Right ventricle myocardium inferior (tissue), 1 donor: ENCODE results near the gene CCDC13. TPM values are rescaled to one million over a fixed set of nuclear protein-coding genes. Genes with fewer than 3 reads are reported as not detected.

Source experiments
- ATAC-seq: fragments of 200-7000 bp; cut with Tn5 transposase; one replicate; pipeline ENCODE4 v1.9.1; 2020; ENCODE audit warnings: mild to moderate bottlenecking, moderate library complexity
- DNase-seq: peaks from one replicate; pipeline ENCODE4 v3.0.0; 2021; ENCODE audit errors: missing footprints
- intact Hi-C: fragments of 100-400 bp; cut with DNase I; formaldehyde crosslinking; loops from one replicate; pipeline ENCODE4 v1.11.0; 2022
- total RNA-seq: library from RNA; stranded (reverse); fragmentation: NEBNext Ultra II Directional; extraction: Animal tissue kit (Norgen Biotek cat#: 25700); gene quantifications from one replicate; pipeline ENCODE4 v1.2.1, GENCODE V29; 2021
- donor health status: DM: no; HTN: yes; CAD: no; lungs with severe emphysema.

Gene CCDC13
- total RNA-seq, 1 donor from 2014 or later, result 0.41 TPM

- ATAC-seq, result peak; percentile 77
- no peak for DNase-seq
- intact Hi-C loops, result no loop called here
Measured at GRCh38 chr3:42762046-42762724, 10.9 kb downstream of the CCDC13 start.

- DNase-seq, result no peak
- intact Hi-C loops, result loop anchor here (10.0 kb wide), 1 partner anchor 533 kb away; no protein-coding TSS in a partner anchor
- no peak for ATAC-seq
Measured at GRCh38 chr3:42758126-42758525, 14.9 kb downstream of the CCDC13 start.

- DNase-seq, result no peak
- ATAC-seq, result no peak
- intact Hi-C loops, result loop anchor here (10.0 kb wide), 1 partner anchor 532 kb away; no protein-coding TSS in a partner anchor
Measured at GRCh38 chr3:42756681-42757213, 16.3 kb downstream of the CCDC13 start.

GRCh38 chr3:42755681-42756578 is 17.1 kb downstream of the CCDC13 start:
- intact Hi-C loops, result loop anchor here (10.0 kb wide), 1 partner anchor 531 kb away; no protein-coding TSS in a partner anchor
- ATAC-seq, result no peak
- DNase-seq, result no peak

GRCh38 chr3:42753757-42754156 is 19.3 kb downstream of the CCDC13 start:
- DNase-seq (no peak), ATAC-seq (no peak)
- intact Hi-C loops, result loop anchor here (5.0 to 10.0 kb wide), 2 partner anchors 246 to 529 kb away; no protein-coding TSS in a partner anchor

- ATAC-seq (no peak), DNase-seq (no peak)
- intact Hi-C loops, result loop anchor here (5.0 to 10.0 kb wide), 2 partner anchors 246 to 528 kb away; no protein-coding TSS in a partner anchor
Measured at GRCh38 chr3:42752961-42753360, 20.1 kb downstream of the CCDC13 start.

- no peak for DNase-seq
- intact Hi-C loops, result loop anchor here (5.0 to 10.0 kb wide), 2 partner anchors 245 to 528 kb away; no protein-coding TSS in a partner anchor
- no peak for ATAC-seq
Measured at GRCh38 chr3:42752441-42752840, 20.6 kb downstream of the CCDC13 start.

- ATAC-seq, result no peak
- no peak for DNase-seq
- intact Hi-C loops, result loop anchor here (5.0 to 10.0 kb wide), 2 partner anchors 244 to 527 kb away; no protein-coding TSS in a partner anchor
Measured at GRCh38 chr3:42751609-42752008, 21.4 kb downstream of the CCDC13 start.

GRCh38 chr3:42750834-42751233 is 22.2 kb downstream of the CCDC13 start:
- DNase-seq, result no peak
- intact Hi-C loops, result loop anchor here (5.0 to 10.0 kb wide), 2 partner anchors 244 to 526 kb away; no protein-coding TSS in a partner anchor
- ATAC-seq, result no peak

- intact Hi-C loops, result loop anchor here (2.0 to 10.0 kb wide), 3 partner anchors 167 to 525 kb away; no protein-coding TSS in a partner anchor
Measured at GRCh38 chr3:42749753-42750231, 23.3 kb downstream of the CCDC13 start.

GRCh38 chr3:42749025-42749752 is 23.9 kb downstream of the CCDC13 start:
- ATAC-seq, result no peak
- intact Hi-C loops, result loop anchor here (2.0 kb wide), 1 partner anchor 166 kb away; no protein-coding TSS in a partner anchor
- DNase-seq, result no peak

More at GRCh38 chr3:42749753-42750231, 23.3 kb downstream of the CCDC13 start:
- no peak for DNase-seq
- ATAC-seq, result peak; percentile 17

GRCh38 chr3:42747581-42747980 is 25.5 kb downstream of the CCDC13 start:
- no peak for ATAC-seq
- intact Hi-C loops, result no loop called here
- DNase-seq, result no peak

- intact Hi-C loops, result no loop called here
- ATAC-seq (peak; percentile 36), DNase-seq (no peak)
Measured at GRCh38 chr3:42746455-42747450, 26.3 kb downstream of the CCDC13 start.

- no peak for DNase-seq
- intact Hi-C loops, result loop anchor here (2.0 kb wide), 1 partner anchor 91 kb away; no protein-coding TSS in a partner anchor
- no peak for ATAC-seq
Measured at GRCh38 chr3:42745776-42746454, 27.1 kb downstream of the CCDC13 start.

GRCh38 chr3:42745291-42745745 is 27.7 kb downstream of the CCDC13 start:
- intact Hi-C loops, result loop anchor here (2.0 kb wide), 1 partner anchor 91 kb away; no protein-coding TSS in a partner anchor
- no peak for DNase-seq
- ATAC-seq, result no peak
